Testis (tissue), 2 donors: ENCODE data around the gene BTN2A1.

Experiments
- CTCF ChIP-seq, 3 experiments: fragments of 450-650 bp in 2 of 3; fragments of 200-600 bp in 1 of 3; sonication (generic) in 1 of 3; IDR thresholded peaks; one replicate each; pipeline ENCODE4 v1.5.1; 2016 to 2019; ENCODE audit warnings: antibody characterized with exemption in 3 of 3, mild to moderate bottlenecking in 2 of 3, moderate library complexity in 1 of 3
- POLR2A ChIP-seq: fragments of 450-650 bp; IDR thresholded peaks from one replicate; pipeline ENCODE4 v1.6.1; 2017; ENCODE audit warnings: antibody characterized with exemption, mild to moderate bottlenecking, moderate library complexity

- TF ChIP-seq CTCF (IDR thresholded peaks at IDR 0.05): no peak
- TF ChIP-seq POLR2A: no peak
Measured at GRCh38 chr6:26464014-26464413, 6.3 kb downstream of the BTN2A1 start.
